K562 (cell line): Measurements from ENCODE around the gene JUND. TPM values are rescaled to one million over a fixed set of nuclear protein-coding genes. Genes with fewer than 3 reads are reported as not detected.

Experiments used
- DLX4 ChIP-seq: fragments of 250-450 bp; sonication (Bioruptor Pico); IDR thresholded peaks from 2 replicates; pipeline ENCODE4 v1.6.1; 2021; ENCODE audit warnings: mild to moderate bottlenecking
- HNRNPUL1 ChIP-seq: fragments of 200-400 bp; formaldehyde crosslinking; IDR thresholded peaks from 2 replicates; pipeline ENCODE4 v1.6.1; 2017; ENCODE audit warnings: low read length
- STAT5A ChIP-seq: IDR thresholded peaks from 2 replicates; pipeline ENCODE4 v1.6.1; 2012; ENCODE audit warnings: low read length, inconsistent platforms, borderline replicate concordance
- TAF15 ChIP-seq: fragments of 200-400 bp; formaldehyde crosslinking; IDR thresholded peaks from 2 replicates; pipeline ENCODE4 v1.6.1; 2017; ENCODE audit warnings: mild to moderate bottlenecking, low read depth, low read length, moderate library complexity
- ZNF592 ChIP-seq: fragments of 450-650 bp; IDR thresholded peaks from 2 replicates; pipeline ENCODE4 v1.6.1; 2017; ENCODE audit warnings: antibody characterized with exemption, mild to moderate bottlenecking
- polyA plus RNA-seq, 8 experiments: library from polyadenylated mRNA; depleted of rRNA in 4 of 8; stranded (reverse) in 5 of 8; unstranded in 3 of 8; fragments of >200 nt; fragmentation: Nextera tagmentation in 2 of 8; fragmentation: Illumina TruSeq in 1 of 8; extraction: Ambion mirVana in 2 of 8; extraction: Trizol in 1 of 8; gene quantifications; 2 replicates each; pipeline versions ENCODE4 v1.2.1 to v1.2.3, GENCODE V29; 2011 to 2014; ENCODE audit warnings: inconsistent platforms in 1 of 8, missing spikeins in 1 of 8
- total RNA-seq, 7 experiments: library from RNA; depleted of rRNA in 6 of 7; stranded (reverse); fragments of >200 nt in 6 of 7; fragmentation: Illumina TruSeq in 2 of 7; extraction: Trizol in 2 of 7; gene quantifications; 2 replicates each; pipeline versions ENCODE4 v1.2.1 to v1.2.3, GENCODE V29; 2011 to 2021; ENCODE audit warnings: low replicate concordance in 1 of 7
- TF ChIP-seq, protein P1 (sequence below): fragments of 450-650 bp; IDR thresholded peaks from 2 replicates; pipeline ENCODE4 v1.7.1; 2018; ENCODE audit warnings: mild to moderate bottlenecking, low read depth; ENCODE audit not compliant: partially characterized antibody
- TF ChIP-seq, protein P2 (sequence below), 2 experiments: IDR thresholded peaks; 2 replicates each; pipeline ENCODE4 v1.6.1; 2012; ENCODE audit warnings: improper control_type of control experiment in 2 of 2, low read depth in 2 of 2, low read length in 2 of 2, borderline replicate concordance in 1 of 2

JUND gene
- total and polyA plus RNA-seq, 9 of the 15 experiments (the other 6 are each of a cell fraction or from before 2014, with no cell fraction given) = 6.4 to 286 (median 42.3) TPM

DNA sequence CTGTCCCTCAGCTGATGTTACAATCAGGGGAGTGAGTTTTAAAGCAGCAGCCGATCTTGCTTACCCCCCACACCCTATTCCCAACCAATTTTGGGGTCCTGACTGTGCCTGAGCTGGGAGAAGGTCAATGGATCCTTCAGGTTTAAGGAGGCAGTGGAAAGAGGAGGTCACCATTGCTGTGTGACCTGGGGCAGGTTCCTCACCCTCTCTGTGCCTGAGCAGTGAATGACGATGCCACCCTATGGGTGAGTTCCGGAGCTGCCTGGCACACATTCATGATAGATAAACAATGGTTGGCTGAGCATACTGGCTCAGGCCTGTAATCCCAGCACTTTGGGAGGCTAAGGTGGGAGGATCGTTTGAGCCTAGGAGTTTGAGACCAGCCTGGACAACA lies 20.3 kb upstream of the JUND start (continued):
- TF ChIP-seq ZNF592 (no peak), DLX4 (no peak), STAT5A (no peak), HNRNPUL1 (no peak), TAF15 (no peak)
- TF ChIP-seq, protein P1, sequence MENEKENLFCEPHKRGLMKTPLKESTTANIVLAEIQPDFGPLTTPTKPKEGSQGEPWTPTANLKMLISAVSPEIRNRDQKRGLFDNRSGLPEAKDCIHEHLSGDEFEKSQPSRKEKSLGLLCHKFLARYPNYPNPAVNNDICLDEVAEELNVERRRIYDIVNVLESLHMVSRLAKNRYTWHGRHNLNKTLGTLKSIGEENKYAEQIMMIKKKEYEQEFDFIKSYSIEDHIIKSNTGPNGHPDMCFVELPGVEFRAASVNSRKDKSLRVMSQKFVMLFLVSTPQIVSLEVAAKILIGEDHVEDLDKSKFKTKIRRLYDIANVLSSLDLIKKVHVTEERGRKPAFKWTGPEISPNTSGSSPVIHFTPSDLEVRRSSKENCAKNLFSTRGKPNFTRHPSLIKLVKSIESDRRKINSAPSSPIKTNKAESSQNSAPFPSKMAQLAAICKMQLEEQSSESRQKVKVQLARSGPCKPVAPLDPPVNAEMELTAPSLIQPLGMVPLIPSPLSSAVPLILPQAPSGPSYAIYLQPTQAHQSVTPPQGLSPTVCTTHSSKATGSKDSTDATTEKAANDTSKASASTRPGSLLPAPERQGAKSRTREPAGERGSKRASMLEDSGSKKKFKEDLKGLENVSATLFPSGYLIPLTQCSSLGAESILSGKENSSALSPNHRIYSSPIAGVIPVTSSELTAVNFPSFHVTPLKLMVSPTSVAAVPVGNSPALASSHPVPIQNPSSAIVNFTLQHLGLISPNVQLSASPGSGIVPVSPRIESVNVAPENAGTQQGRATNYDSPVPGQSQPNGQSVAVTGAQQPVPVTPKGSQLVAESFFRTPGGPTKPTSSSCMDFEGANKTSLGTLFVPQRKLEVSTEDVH = no peak
- TF ChIP-seq, protein P2, sequence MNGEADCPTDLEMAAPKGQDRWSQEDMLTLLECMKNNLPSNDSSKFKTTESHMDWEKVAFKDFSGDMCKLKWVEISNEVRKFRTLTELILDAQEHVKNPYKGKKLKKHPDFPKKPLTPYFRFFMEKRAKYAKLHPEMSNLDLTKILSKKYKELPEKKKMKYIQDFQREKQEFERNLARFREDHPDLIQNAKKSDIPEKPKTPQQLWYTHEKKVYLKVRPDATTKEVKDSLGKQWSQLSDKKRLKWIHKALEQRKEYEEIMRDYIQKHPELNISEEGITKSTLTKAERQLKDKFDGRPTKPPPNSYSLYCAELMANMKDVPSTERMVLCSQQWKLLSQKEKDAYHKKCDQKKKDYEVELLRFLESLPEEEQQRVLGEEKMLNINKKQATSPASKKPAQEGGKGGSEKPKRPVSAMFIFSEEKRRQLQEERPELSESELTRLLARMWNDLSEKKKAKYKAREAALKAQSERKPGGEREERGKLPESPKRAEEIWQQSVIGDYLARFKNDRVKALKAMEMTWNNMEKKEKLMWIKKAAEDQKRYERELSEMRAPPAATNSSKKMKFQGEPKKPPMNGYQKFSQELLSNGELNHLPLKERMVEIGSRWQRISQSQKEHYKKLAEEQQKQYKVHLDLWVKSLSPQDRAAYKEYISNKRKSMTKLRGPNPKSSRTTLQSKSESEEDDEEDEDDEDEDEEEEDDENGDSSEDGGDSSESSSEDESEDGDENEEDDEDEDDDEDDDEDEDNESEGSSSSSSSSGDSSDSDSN (IDR thresholded peaks at IDR 0.05; ENCODE audit: borderline replicate concordance in 1 of 2, low read depth in 2 of 2, low read length in 2 of 2) = no peak
